ENCODE data around the gene ICAM2.
A peak's percentile ranks its signal among the peaks of the same experiment; 100 is the strongest.

Gene ICAM2

GRCh38 chr17:63955791-63956190, 64.6 kb downstream of the ICAM2 start:
- TF ChIP-seq, protein P1, sequence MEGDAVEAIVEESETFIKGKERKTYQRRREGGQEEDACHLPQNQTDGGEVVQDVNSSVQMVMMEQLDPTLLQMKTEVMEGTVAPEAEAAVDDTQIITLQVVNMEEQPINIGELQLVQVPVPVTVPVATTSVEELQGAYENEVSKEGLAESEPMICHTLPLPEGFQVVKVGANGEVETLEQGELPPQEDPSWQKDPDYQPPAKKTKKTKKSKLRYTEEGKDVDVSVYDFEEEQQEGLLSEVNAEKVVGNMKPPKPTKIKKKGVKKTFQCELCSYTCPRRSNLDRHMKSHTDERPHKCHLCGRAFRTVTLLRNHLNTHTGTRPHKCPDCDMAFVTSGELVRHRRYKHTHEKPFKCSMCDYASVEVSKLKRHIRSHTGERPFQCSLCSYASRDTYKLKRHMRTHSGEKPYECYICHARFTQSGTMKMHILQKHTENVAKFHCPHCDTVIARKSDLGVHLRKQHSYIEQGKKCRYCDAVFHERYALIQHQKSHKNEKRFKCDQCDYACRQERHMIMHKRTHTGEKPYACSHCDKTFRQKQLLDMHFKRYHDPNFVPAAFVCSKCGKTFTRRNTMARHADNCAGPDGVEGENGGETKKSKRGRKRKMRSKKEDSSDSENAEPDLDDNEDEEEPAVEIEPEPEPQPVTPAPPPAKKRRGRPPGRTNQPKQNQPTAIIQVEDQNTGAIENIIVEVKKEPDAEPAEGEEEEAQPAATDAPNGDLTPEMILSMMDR (IDR thresholded peaks at IDR 0.05; ENCODE audit: insufficient read depth, low read depth, low read length, missing control alignments) = no peak
- no peak overlapping the region for H3K4me3 ChIP-seq (ENCODE audit: low read depth, low read length)
- no peak for DNase-seq (ENCODE audit: low read depth)

DNA sequence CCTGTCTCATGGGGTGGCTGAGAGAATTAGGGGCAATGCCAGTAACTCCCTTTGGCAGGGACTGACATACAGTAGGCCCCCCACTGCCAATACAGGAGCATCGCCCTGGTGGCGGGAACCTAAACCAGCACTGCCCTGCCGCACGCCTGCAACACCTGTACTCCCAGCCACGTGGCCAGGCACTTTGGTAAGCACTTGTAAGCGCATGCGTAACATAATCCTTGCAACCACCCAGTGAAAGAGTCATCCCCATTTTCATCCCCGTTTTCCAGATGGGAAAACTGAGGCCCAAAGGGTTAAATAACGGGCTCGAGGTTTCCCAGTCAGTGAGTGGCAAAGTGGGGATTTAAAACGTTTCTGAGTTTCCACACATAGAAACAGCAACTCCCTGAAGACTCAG, 65.2 kb downstream of the ICAM2 start:
- TF ChIP-seq, protein P1 (IDR thresholded peaks at IDR 0.05; ENCODE audit: insufficient read depth, low read depth, low read length, missing control alignments) = no peak
- DNase-seq (ENCODE audit: low read depth) = no peak
- no peak overlapping the region for H3K4me3 ChIP-seq (ENCODE audit: low read depth, low read length)

DNA sequence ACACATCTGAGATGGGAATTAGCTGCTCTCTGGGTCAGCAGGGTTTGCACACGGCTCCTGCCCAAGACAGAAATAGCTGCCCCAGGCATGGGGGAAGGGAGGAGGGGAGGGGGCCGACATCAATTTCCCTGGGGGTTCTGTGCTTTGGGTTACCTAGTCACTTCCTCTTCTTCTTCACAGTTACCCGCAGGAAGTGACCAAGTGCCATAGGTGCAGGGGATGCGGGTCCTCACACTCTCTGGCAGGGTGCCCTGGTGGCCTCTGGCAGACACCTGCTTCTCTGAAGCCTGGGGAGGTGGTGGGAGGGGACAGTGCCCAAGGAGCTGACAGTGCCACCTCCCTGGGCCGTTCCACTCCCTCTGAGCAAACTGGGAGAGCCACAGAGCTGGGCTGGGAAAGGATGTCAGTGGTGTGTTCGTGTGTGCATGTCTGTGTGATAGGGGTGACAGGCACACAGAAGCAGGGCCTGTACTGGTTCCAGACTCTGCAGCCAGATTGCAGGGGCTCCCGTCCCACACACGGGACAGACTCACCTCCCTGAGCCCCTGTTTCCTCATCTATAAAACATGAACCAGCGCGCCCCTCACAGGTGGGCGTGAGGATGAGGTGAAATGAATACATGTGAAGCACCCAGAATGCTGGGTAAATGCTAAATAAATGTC, 65.9 kb downstream of the ICAM2 start:
- no peak overlapping the region for H3K4me3 ChIP-seq (ENCODE audit: low read depth, low read length)
- TF ChIP-seq, protein P1 (IDR thresholded peaks at IDR 0.05; ENCODE audit: insufficient read depth, low read depth, low read length, missing control alignments) = no peak
- peak; percentile 67 for DNase-seq (ENCODE audit: low read depth)

All from GM12865 (cell line).